Stimulated activated naive CD4-positive, alpha-beta T cell treated with Interleukin-2 at 50 U/mL for 16 hours (primary cell): Measurements from ENCODE around the gene GUK1.

Experiments
- DNase-seq: peaks from one replicate; lab custom pipeline; 2025; lab: John Stamatoyannopoulos, UW

GUK1 gene

GRCh38 chr1:228163007-228163753 lies 23.1 kb downstream of the GUK1 start:
- DNase-seq, result no peak

- DNase-seq, result no peak
These were observed 23.9 kb downstream of the GUK1 start for GRCh38 chr1:228163776-228164519.

GRCh38 chr1:228164561-228165371 lies 24.7 kb downstream of the GUK1 start:
- DNase-seq, result no peak

- DNase-seq, result peak; percentile 99
These were observed 25.5 kb downstream of the GUK1 start, which contains the start of gene IBA57 for GRCh38 chr1:228165372-228166169. IBA57 (plus strand) TSS chr1:228165804; CDS start chr1:228165817, 13 bp downstream.

GRCh38 chr1:228166170-228166936 lies 26.3 kb downstream of the GUK1 start:
- DNase-seq, result peak; percentile 43

- no peak for DNase-seq
These were observed 28.6 kb downstream of the GUK1 start for GRCh38 chr1:228168563-228169270.

- DNase-seq, result no peak
These were observed 29.3 kb downstream of the GUK1 start for GRCh38 chr1:228169345-228169744.

GRCh38 chr1:228170666-228171065 lies 30.6 kb downstream of the GUK1 start:
- DNase-seq, result no peak

- DNase-seq, result no peak
These were observed 31.3 kb downstream of the GUK1 start for GRCh38 chr1:228171221-228171891.

- no peak for DNase-seq
These were observed 32.8 kb downstream of the GUK1 start for GRCh38 chr1:228172591-228173527.

GRCh38 chr1:228173528-228174481 lies 33.7 kb downstream of the GUK1 start:
- DNase-seq, result peak; percentile 8

GRCh38 chr1:228174482-228175315 lies 34.6 kb downstream of the GUK1 start:
- no peak for DNase-seq

GRCh38 chr1:228175316-228176023 lies 35.4 kb downstream of the GUK1 start:
- DNase-seq, result no peak

GRCh38 chr1:228176024-228176395 lies 35.9 kb downstream of the GUK1 start:
- no peak for DNase-seq

- DNase-seq, result no peak
These were observed 36.5 kb downstream of the GUK1 start for GRCh38 chr1:228176461-228177182.
